ENCODE data around the gene PLOD1. TPM values are rescaled to one million over a fixed set of nuclear protein-coding genes. Genes with fewer than 3 reads are reported as not detected.
A peak's percentile ranks its signal among the peaks of the same experiment; 100 is the strongest.

PLOD1 gene
- total RNA-seq, 4 donors from 2014 or later = 52.8 to 87.9 (median 64.0) TPM

GRCh38 chr1:11952455-11953109 lies 18.1 kb downstream of the PLOD1 start:
- WGBS, 2 donors = 78 to 81% methylated on average over 11 of the region's 11 CpGs
- Histone ChIP-seq H3K27ac (no peak overlapping the region), H3K9me3 (no peaks in the 10 kb centered on the region), H3K36me3 (peaks cover 0 to 97% (median 0%) of the 10 kb centered on the region in 3 donors), H3K4me1 (no peaks in the 10 kb centered on the region), H3K27me3 (no peaks in the 10 kb centered on the region), H3K4me3 (no peak overlapping the region)
- TF ChIP-seq, protein P1, sequence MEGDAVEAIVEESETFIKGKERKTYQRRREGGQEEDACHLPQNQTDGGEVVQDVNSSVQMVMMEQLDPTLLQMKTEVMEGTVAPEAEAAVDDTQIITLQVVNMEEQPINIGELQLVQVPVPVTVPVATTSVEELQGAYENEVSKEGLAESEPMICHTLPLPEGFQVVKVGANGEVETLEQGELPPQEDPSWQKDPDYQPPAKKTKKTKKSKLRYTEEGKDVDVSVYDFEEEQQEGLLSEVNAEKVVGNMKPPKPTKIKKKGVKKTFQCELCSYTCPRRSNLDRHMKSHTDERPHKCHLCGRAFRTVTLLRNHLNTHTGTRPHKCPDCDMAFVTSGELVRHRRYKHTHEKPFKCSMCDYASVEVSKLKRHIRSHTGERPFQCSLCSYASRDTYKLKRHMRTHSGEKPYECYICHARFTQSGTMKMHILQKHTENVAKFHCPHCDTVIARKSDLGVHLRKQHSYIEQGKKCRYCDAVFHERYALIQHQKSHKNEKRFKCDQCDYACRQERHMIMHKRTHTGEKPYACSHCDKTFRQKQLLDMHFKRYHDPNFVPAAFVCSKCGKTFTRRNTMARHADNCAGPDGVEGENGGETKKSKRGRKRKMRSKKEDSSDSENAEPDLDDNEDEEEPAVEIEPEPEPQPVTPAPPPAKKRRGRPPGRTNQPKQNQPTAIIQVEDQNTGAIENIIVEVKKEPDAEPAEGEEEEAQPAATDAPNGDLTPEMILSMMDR (IDR thresholded peaks at IDR 0.05) = no peak
- no peak for TF ChIP-seq EP300 (IDR thresholded peaks at IDR 0.05)
- TF ChIP-seq POLR2A (IDR thresholded peaks at IDR 0.05) = no peak
- no peak for DNase-seq (ENCODE audit: low spot score in 2 of 2)

DNA sequence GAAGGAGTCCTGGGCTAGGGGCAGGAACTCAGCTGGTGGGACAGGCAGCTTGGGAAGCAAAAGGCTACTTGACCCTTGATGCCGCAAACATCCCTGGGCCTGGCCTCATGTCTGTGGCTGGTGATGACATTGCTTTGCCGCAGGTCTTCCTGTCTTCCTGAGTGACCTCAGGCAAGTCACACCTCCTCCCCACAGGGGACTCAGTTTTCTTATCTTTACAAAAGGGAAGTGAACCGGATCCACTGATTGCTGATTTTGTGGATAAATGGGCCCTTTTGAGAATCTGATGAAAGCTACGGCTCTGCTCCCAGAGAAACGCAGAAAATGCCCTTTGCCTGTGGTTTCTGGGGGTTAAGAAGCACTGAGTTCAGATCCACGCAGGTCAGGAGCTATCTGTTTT lies 20.7 kb downstream of the PLOD1 start:
- Histone ChIP-seq H3K9me3 (no peaks in the 10 kb centered on the region), H3K27me3 (no peaks in the 10 kb centered on the region), H3K27ac (no peak overlapping the region), H3K36me3 (peaks cover 0 to 97% (median 0%) of the 10 kb centered on the region in 3 donors), H3K4me3 (no peak overlapping the region), H3K4me1 (no peaks in the 10 kb centered on the region)
- no peak for DNase-seq (ENCODE audit: low spot score in 2 of 2)
- WGBS, 2 donors = 74 to 80% methylated on average over 6 of the region's 6 CpGs
- TF ChIP-seq POLR2A (IDR thresholded peaks at IDR 0.05) = no peak

DNA sequence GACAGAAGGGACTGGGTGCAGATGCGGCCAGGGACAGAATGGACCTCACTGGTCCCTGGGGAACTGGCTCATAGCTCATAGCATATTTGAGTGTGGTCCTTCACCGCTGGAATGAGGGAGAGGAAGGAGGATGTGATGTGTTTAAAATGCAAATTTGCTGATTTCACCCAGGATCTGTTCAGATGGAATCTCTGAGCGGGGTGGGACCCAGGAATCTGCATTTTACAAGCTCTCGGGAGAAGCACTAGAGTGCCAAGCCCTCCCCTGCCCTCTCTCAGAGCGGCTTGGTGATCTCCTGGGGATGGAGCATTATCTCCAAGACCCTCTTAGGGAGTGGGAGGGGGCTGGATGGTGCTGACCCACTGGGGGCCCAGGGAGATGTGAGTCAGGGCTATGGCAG lies 22.9 kb downstream of the PLOD1 start:
- TF ChIP-seq POLR2A (IDR thresholded peaks at IDR 0.05) (no peak), EP300 (IDR thresholded peaks at IDR 0.05) (no peak)
- TF ChIP-seq, protein P1 (IDR thresholded peaks at IDR 0.05) = no peak
- no peak for DNase-seq (ENCODE audit: low spot score in 2 of 2)
- H3K27me3 ChIP-seq = no peaks in the 10 kb centered on the region
- H3K36me3 ChIP-seq = peaks cover 0 to 87% (median 0%) of the 10 kb centered on the region in 3 donors
- H3K4me3 ChIP-seq = no peak overlapping the region
- WGBS, 2 donors = 91 to 96% methylated on average over 5 of the region's 5 CpGs
- H3K9me3 ChIP-seq = no peaks in the 10 kb centered on the region
- H3K4me1 ChIP-seq = peaks cover 0 to 13% (median 3%) of the 10 kb centered on the region in 4 donors
- no peak overlapping the region for H3K27ac ChIP-seq

GRCh38 chr1:11957897-11958296 lies 23.4 kb downstream of the PLOD1 start:
- 86 to 94% methylated on average over 6 to 8 of the region's 12 CpGs for WGBS, 2 donors

GRCh38 chr1:11960276-11960675 lies 25.8 kb downstream of the PLOD1 start:
- DNase-seq (ENCODE audit: low spot score in 2 of 2) = no peak
- Histone ChIP-seq H3K27me3 (no peaks in the 10 kb centered on the region), H3K4me3 (no peak overlapping the region), H3K36me3 (peaks cover 0 to 88% (median 12%) of the 10 kb centered on the region in 3 donors), H3K9me3 (no peaks in the 10 kb centered on the region), H3K4me1 (peaks cover 0 to 13% (median 3%) of the 10 kb centered on the region in 4 donors), H3K27ac (peak overlapping the region in 2 of 4 donors; percentile 38 to 39)
- 93 to 95% methylated on average over 4 to 5 of the region's 5 CpGs for WGBS, 2 donors
- TF ChIP-seq, protein P1 (IDR thresholded peaks at IDR 0.05) = no peak
- TF ChIP-seq POLR2A (IDR thresholded peaks at IDR 0.05) = no peak
- TF ChIP-seq EP300 (IDR thresholded peaks at IDR 0.05) = no peak

More at GRCh38 chr1:11957897-11958296, 23.4 kb downstream of the PLOD1 start:
- peaks cover 0 to 87% (median 0%) of the 10 kb centered on the region in 3 donors for H3K36me3 ChIP-seq
- H3K27me3 ChIP-seq = no peaks in the 10 kb centered on the region
- TF ChIP-seq EP300 (IDR thresholded peaks at IDR 0.05) = no peak
- no peak for TF ChIP-seq POLR2A (IDR thresholded peaks at IDR 0.05)
- TF ChIP-seq, protein P1 (IDR thresholded peaks at IDR 0.05) = no peak
- no peaks in the 10 kb centered on the region for H3K9me3 ChIP-seq
- H3K4me1 ChIP-seq = peaks cover 0 to 13% (median 3%) of the 10 kb centered on the region in 4 donors
- no peak overlapping the region for H3K4me3 ChIP-seq
- DNase-seq (ENCODE audit: low spot score in 2 of 2) = no peak
- H3K27ac ChIP-seq = no peak overlapping the region

Data from tibial nerve (tissue), 4 donors.